Stimulated activated CD4-positive, alpha-beta T cell treated with anti-CD3 and anti-CD28 coated beads, Interleukin-1b, Interleukin-23, amount 100 ng/mL, for 1 hour (primary cell): Measurements from ENCODE around the gene PHOSPHO2.

Source experiments
- DNase-seq, 2 donors: peaks; one replicate each; pipeline ENCODE4 v3.0.0-alpha.2; 2020; ENCODE audit warnings: low read depth in 2 of 2

PHOSPHO2 gene

DNA sequence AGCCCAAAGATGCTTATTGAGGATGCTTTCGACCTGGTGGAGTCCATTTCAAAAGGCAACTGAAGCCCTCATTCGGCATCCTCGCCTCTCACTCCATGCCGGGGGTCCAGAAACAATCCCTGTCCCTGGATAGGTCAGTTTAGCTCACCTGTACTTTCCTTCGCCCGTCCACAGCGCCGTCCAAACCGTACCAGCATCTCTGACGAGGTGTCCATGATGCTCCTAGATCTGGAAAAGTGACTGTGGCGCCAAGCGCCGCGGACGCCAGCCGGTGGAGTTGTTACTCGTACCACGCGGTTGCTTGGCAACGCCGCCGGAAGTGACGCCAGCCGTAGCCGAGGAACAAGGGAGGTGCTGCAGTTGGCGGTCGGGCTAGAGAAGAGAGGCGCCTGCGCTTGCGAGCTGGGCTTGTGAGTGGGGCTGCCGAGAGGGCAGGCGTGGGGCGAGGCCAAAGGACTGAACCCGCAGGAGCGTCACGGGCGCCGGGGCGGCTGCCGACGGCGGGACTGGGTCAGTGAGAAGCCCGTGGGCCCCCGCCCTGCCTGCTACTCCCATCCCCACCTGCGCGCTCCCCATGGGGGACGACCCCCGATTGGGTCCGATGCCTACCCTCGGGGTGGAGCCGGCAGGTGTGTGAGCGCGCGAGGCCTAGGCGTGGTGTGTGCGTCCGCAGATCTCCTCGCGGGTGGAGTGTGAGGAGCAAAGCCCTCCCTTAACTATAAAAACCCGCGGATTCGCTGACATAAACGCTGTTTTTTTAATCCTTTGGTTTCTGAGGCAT is at the start of gene PHOSPHO2, which contains the start of gene CFAP210:
Gene PHOSPHO2 (plus strand): TSS at position 357 of the 781 bp plus-strand sequence. CDS start 6,503 bp downstream, outside the sequence.
Gene CFAP210 (minus strand): TSS at position 293 of the 781 bp plus-strand sequence. CDS start 78 bp downstream, at position 215.
- DNase-seq, result peak; percentile 94 to 95

- DNase-seq, result no peak
Observed at GRCh38 chr2:169647496-169647895, 46.8 kb upstream of the PHOSPHO2 start.

DNA sequence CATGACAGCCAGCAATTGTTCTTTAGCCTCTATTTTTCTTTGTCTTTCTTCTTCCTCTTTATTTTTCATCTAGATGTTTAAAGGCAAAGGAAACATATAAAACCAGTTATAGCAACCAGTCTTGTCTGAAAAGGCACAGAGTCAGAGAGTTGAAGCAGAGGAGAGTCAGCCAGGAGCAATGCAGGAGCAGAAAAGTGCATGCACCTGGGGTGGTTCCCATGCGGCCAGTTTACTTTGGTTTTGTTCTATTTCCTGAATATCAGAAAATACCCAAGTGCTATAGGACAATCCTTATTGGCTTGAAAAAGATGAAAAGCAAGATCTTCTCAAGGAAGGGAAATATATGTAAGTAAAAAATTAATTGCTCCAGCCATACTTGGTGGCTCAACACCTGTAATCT is 45.0 kb upstream of the PHOSPHO2 start:
- no peak for DNase-seq

DNA sequence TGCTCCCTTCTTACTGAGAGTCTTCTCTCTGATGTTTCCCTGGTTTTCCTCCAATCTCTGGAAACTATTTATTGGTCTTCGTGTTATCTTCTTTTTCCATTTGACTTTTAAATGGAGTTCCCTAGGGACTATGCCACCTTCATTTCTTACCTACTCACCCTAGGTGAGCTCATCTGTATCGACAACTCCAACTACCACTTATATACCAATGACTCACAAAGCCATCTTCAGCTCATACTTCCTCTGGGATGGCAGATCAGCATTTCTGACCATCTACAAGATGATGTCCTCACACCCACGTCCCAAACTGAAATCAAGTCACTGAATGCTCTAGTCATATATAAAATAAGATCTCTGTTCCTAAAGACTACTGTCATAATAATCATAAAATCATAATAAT is 40.6 kb upstream of the PHOSPHO2 start:
- DNase-seq, result no peak

DNA sequence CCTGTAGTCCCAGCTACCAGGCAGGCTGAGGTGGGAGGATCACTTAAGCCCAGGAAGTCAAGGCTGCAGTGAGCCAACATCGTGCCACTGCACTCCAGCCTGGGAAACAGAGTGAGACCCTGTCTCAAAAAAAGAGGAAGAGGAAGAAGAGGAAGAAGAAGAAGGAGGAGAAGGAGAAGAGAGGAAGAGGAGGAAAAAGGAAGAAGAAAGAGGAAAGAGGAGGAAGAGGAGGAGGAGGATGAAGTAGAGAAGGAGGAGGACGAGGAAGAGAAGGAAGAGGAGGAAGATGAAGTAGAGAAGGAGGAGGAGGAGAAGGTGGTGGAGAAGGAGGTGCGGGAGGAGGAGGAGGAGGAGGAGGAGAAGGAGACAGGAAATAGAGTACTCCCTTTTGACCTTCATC is 38.1 kb upstream of the PHOSPHO2 start:
- DNase-seq, result no peak

DNA sequence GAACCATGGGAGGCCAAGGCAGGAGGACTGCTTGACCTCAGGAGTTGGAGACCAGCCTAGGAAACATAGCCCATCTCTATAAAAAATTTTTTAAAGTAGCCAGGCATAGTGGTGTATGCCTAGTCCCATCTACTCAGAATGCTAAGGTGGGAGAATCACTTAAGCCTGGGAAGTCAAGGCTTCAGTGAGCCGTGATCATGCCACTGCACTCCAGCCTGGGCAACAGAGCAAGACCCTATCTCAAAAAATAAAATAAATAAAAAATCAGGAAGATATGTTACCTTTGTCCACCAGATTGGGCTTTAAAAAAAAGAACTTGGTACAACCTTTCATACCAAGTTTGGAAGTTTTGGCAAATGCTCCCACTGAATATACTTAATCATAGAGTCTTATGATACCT is 35.4 kb upstream of the PHOSPHO2 start:
- no peak for DNase-seq

DNA sequence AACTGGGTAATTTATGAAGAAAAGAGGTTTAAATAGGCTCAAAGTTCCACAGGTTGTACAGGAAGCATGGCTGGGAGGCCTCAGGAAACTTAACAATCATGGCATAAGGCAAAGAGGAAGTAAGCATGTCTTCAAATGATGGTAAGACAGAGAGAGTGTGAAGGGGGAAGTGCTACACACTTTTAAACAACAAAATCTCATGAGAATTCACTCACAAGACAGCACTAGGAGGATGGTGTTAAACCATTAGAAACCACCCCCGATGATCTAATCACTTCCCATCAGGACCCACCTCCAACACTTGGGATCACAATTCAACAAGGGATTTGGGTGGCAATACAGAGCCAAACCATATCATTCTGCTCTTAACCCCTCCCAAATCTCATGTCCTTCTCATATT is 34.9 kb upstream of the PHOSPHO2 start:
- DNase-seq, result no peak

- no peak for DNase-seq
Observed at GRCh38 chr2:169661265-169661664, 33.0 kb upstream of the PHOSPHO2 start.

GRCh38 chr2:169662744-169663143 is 31.5 kb upstream of the PHOSPHO2 start:
- DNase-seq, result no peak

DNA sequence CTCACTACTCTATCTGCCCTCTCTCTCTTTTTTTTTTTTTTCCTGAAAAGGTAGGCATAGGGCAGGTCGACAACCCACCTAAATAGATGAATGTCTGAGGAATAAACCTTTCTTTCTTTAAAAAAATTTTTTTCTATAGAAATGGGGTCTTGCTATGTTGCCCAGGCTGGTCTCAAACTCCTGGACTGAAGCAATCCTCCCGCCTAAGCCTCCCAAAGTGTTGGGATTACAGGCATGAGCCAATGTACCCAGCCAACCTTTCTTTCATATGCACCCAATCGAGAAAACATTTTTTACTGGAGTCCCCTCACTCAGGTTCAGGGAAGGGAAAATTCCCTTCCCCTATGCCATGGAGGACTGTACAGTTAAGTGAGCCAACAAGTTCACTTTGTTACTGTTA is 31.0 kb upstream of the PHOSPHO2 start:
- DNase-seq, result no peak

GRCh38 chr2:169664600-169664977 is 29.7 kb upstream of the PHOSPHO2 start:
- no peak for DNase-seq

DNA sequence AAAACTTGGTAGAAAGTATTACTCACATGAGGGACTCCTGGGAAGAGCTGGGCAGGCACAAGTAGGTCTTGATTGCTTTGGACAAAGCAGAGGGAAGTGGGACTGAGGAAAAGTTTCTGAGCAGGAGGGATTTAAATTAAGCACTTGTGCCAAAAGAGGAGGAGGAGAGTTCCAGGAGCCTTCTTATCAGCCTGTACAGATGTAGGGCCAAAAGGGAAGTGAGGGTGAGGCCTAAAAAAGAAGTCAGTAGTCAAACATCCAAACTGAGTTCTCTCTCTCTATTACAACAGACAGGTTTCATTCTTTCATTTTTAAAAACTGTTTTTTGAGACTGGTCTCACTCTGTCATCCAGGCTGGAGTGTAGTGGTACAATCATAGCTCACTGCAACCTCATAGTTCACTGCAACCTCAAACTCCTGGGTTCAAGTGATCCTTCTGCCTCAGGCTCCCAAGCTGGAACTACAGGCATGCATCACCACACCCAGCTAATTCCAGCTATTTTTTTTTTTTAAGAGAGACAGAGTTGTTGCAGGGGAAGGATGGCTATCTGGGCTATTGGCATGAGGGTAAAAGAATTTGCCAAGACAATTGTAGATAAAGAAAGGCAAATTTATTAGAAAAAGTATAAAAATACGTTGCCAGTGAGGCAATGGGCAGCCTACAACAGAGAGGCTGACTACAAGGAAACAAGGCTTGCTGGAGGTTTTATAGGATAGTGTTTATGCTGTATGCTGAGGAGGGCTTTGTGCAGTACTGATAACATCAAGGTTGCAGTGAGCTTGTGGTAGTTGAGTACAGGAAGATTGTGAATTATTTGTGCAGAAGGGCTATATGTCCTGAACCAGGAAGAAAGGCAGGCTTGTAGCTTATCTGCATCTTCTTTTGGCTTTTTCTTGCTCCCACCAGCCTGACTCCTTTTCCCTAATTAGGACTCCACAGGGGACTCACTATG is 29.0 kb upstream of the PHOSPHO2 start:
- DNase-seq, result no peak

DNA sequence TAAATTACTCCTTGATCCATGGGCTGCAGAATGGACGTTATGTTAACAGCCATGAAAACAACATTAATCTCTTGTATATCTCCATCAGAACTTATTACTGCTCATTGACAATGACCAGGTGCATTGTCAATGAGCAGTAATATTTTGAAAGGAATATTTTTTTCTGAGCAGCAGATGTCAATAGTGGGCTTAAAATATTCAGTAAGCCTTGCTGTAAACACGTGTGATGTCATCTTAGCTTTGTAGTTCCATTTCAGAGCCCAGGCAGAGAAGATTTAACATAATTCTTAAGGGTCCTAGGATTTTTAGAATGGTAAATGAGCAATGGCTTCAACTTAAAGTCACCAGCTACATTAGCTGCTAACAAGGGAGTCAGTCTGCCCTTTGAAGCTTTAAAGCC is 26.7 kb upstream of the PHOSPHO2 start:
- DNase-seq, result no peak

- DNase-seq, result no peak
Observed at GRCh38 chr2:169670215-169670651, 24.0 kb upstream of the PHOSPHO2 start.

DNA sequence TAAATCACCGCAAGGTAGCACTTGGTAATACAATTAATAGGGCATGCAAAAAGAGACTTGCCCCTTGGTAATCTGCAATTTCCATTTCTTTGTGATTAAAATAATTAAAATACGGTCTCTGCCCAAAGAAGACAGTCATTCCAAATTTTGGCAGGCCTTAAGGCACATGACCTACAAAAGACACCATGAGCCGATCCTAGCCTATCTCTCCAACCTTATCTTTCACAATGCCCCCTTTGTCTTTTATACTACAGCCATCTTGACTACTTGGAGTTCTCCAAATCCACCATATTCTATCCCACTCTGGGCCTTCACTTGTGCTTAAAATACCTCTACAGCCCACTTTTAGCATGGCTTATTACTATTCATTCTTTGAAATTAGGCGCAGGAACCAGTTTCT is 23.3 kb upstream of the PHOSPHO2 start:
- DNase-seq, result no peak

- DNase-seq, result no peak
Observed at GRCh38 chr2:169672406-169672805, 21.9 kb upstream of the PHOSPHO2 start.

- DNase-seq, result no peak
Observed at GRCh38 chr2:169673106-169673505, 21.2 kb upstream of the PHOSPHO2 start.

- DNase-seq, result no peak
Observed at GRCh38 chr2:169673921-169674320, 20.3 kb upstream of the PHOSPHO2 start.

GRCh38 chr2:169676357-169676756 is 17.9 kb upstream of the PHOSPHO2 start:
- DNase-seq, result no peak

GRCh38 chr2:169676850-169677249 is 17.4 kb upstream of the PHOSPHO2 start:
- DNase-seq, result no peak

DNA sequence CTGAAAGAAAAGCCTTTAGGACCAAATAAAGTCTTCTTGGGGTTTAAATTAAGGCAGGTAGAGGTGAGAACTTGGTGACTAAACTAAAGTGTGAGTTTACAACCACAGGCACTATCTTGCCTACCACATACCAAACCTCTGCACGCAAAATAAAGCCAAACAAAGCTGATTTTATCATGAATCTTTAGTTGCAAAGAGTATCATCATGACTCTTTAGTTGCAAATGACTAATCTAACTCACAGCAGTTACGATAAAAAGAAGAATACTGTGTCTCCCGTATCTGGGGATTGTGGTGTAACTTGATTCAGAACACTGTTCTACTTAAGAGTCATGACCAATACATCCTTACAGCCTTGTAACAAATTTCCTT is 11.2 kb upstream of the PHOSPHO2 start:
- DNase-seq, result no peak

GRCh38 chr2:169683425-169684134 is 10.7 kb upstream of the PHOSPHO2 start:
- no peak for DNase-seq
